Aorta (tissue), 5 donors: ENCODE results near the gene SDF2L1. TPM values are rescaled to one million over a fixed set of nuclear protein-coding genes. Genes with fewer than 3 reads are reported as not detected.
"Not testable (repeated sequence)": the region's sequence is repeated elsewhere in the genome, so short reads cannot be mapped to it uniquely, and the experiment has no call there.

ENCODE experiments used
- ATAC-seq: fragments of 200-7000 bp; cut with Tn5 transposase; one replicate; pipeline ENCODE4 v1.9.1; 2022; ENCODE audit warnings: moderate library complexity; ENCODE audit not compliant: low FRiP score
- DNase-seq, 2 donors: peaks; one replicate each; pipeline ENCODE4 v3.0.0-alpha.2; 2020
- H3K27ac ChIP-seq, 2 donors: one replicate each; pipeline ENCODE4 v1.5.1; 2013; ENCODE audit warnings: low read length in 2 of 2, mild to moderate bottlenecking in 2 of 2, moderate library complexity in 2 of 2, control low read depth in 1 of 2, inconsistent platforms in 1 of 2, low read depth in 1 of 2
- H3K27me3 ChIP-seq, 2 donors: one replicate each; pipeline ENCODE4 v1.6.1; 2013; ENCODE audit warnings: control low read depth in 1 of 2, low read length in 1 of 2, mild to moderate bottlenecking in 1 of 2, moderate library complexity in 1 of 2; ENCODE audit not compliant: insufficient read depth in 2 of 2, control insufficient read depth in 1 of 2
- H3K36me3 ChIP-seq, 2 donors: one replicate each; pipeline ENCODE4 v1.6.1; 2013; ENCODE audit warnings: control low read depth in 1 of 2, low read length in 1 of 2, mild to moderate bottlenecking in 1 of 2; ENCODE audit not compliant: insufficient read depth in 2 of 2, control insufficient read depth in 1 of 2
- H3K4me1 ChIP-seq, 2 donors: one replicate each; pipeline ENCODE4 v1.6.1; 2013; ENCODE audit warnings: low read length in 2 of 2, control low read depth in 1 of 2, mild to moderate bottlenecking in 1 of 2, moderate library complexity in 1 of 2; ENCODE audit not compliant: insufficient read depth in 2 of 2, control insufficient read depth in 1 of 2
- H3K4me3 ChIP-seq, 2 donors: one replicate each; pipeline ENCODE4 v1.5.1; 2013; ENCODE audit warnings: low read length in 2 of 2, control low read depth in 1 of 2, mild to moderate bottlenecking in 1 of 2
- H3K9me3 ChIP-seq: one replicate; pipeline ENCODE4 v1.6.1; 2013; ENCODE audit warnings: mild to moderate bottlenecking, low read length; ENCODE audit not compliant: control insufficient read depth
- WGBS, 2 donors: extraction: QIAGEN DNeasy Blood & Tissue Kit; methylation state at CpG; one replicate each; pipeline ENCODE4 v1.1.7; 2013; 5-methylcytosine and 5-hydroxymethylcytosine counted together
- intact Hi-C, 2 donors: fragments of 100-400 bp; cut with DNase I; formaldehyde crosslinking; loops; one replicate each; pipeline versions ENCODE4 v1.14.2 to v1.15.0; 2022
- polyA plus RNA-seq, 2 donors: library from polyadenylated mRNA; stranded (reverse); fragments of 200-250 nt; gene quantifications; one replicate each; pipeline ENCODE4 v1.2.3, GENCODE V29; 2013
- total RNA-seq, 2 donors: library from RNA; stranded (reverse); fragmentation: NEBNext Ultra II Directional; extraction: Animal tissue kit (Norgen Biotek cat#: 25700); gene quantifications; one replicate each; pipeline ENCODE4 v1.2.1, GENCODE V29; 2021
- donor health status: healthy with polysubstance abuse.
- donor health status: Bipolar disorder and iron deficiency.
- donor health status: DM: no; HTN: no; CAD: no.
- donor health status: DM: no; HTN: no; CAD: no.
- donor health status: DM: yes; HTN: yes; CAD: no.

Gene SDF2L1
- total and polyA plus RNA-seq, 4 donors = 16.7 to 38.7 (median 29.7) TPM

- intact Hi-C loops = no loop called here
- H3K4me3 ChIP-seq = no peak overlapping the region
- DNase-seq (no peak), ATAC-seq (no peak)
- no peaks in the 10 kb centered on the region for H3K27me3 ChIP-seq
- H3K36me3 ChIP-seq = peaks cover 0 to 5% of the 10 kb centered on the region in 2 donors
- H3K9me3 ChIP-seq = no peaks in the 10 kb centered on the region
- H3K4me1 ChIP-seq = no peaks in the 10 kb centered on the region
- WGBS, 2 donors = 74% methylated on average over 4 of the region's 4 CpGs
- H3K27ac ChIP-seq = no peak overlapping the region
These were observed 26.4 kb upstream of the SDF2L1 start for GRCh38 chr22:21615731-21616130.

- intact Hi-C loops, H3K27ac ChIP-seq, H3K4me1 ChIP-seq, ATAC-seq, H3K36me3 ChIP-seq, H3K4me3 ChIP-seq, H3K27me3 ChIP-seq, H3K9me3 ChIP-seq, DNase-seq: not testable (repeated sequence)
- WGBS, 2 donors = 89 to 91% methylated on average over 6 of the region's 6 CpGs
These were observed 24.8 kb upstream of the SDF2L1 start for GRCh38 chr22:21617337-21617736.

GRCh38 chr22:21621025-21621424 is 21.1 kb upstream of the SDF2L1 start:
- ATAC-seq = no peak
- H3K4me1 ChIP-seq = no peaks in the 10 kb centered on the region
- DNase-seq = no peak
- no peaks in the 10 kb centered on the region for H3K9me3 ChIP-seq
- H3K27me3 ChIP-seq = no peaks in the 10 kb centered on the region
- intact Hi-C loops = no loop called here
- H3K36me3 ChIP-seq = no peaks in the 10 kb centered on the region
- H3K4me3 ChIP-seq = no peak overlapping the region
- 97 to 100% methylated on average over 3 of the region's 3 CpGs for WGBS, 2 donors
- no peak overlapping the region for H3K27ac ChIP-seq

- 80 to 81% methylated on average over 17 of the region's 17 CpGs for WGBS, 2 donors
These were observed 19.8 kb upstream of the SDF2L1 start for GRCh38 chr22:21622011-21622918.

GRCh38 chr22:21622919-21623647 is 19.0 kb upstream of the SDF2L1 start:
- Histone ChIP-seq H3K36me3 (no peaks in the 10 kb centered on the region), H3K27ac (peak overlapping the region in 1 of 2 donors; percentile 38), H3K9me3 (no peaks in the 10 kb centered on the region), H3K4me1 (no peaks in the 10 kb centered on the region), H3K27me3 (no peaks in the 10 kb centered on the region), H3K4me3 (no peak overlapping the region)
- intact Hi-C loops = loop anchor here in 1 of 2 donors (2.0 kb wide), 1 partner anchor 24 kb away; no protein-coding TSS in a partner anchor
- ATAC-seq = no peak
- 46 to 48% methylated on average over 23 of the region's 23 CpGs for WGBS, 2 donors
- no peak for DNase-seq

More at GRCh38 chr22:21622011-21622918, 19.8 kb upstream of the SDF2L1 start:
- no peak overlapping the region for H3K27ac ChIP-seq
- intact Hi-C loops = loop anchor here in 1 of 2 donors (2.0 kb wide), 1 partner anchor 23 kb away; no protein-coding TSS in a partner anchor
- H3K36me3 ChIP-seq = no peaks in the 10 kb centered on the region
- peak in 1 of 2 donors; percentile 69 for DNase-seq
- H3K27me3 ChIP-seq = no peaks in the 10 kb centered on the region
- H3K4me3 ChIP-seq = no peak overlapping the region
- H3K9me3 ChIP-seq = no peaks in the 10 kb centered on the region
- H3K4me1 ChIP-seq = no peaks in the 10 kb centered on the region
- no peak for ATAC-seq

- H3K4me3 ChIP-seq = no peak overlapping the region
- 9 to 12% methylated on average over 7 of the region's 7 CpGs for WGBS, 2 donors
- H3K36me3 ChIP-seq = no peaks in the 10 kb centered on the region
- no peak for DNase-seq
- no peaks in the 10 kb centered on the region for H3K9me3 ChIP-seq
- no peak for ATAC-seq
- intact Hi-C loops = loop anchor here in 1 of 2 donors (2.0 kb wide), 1 partner anchor 25 kb away; no protein-coding TSS in a partner anchor
- H3K4me1 ChIP-seq = no peaks in the 10 kb centered on the region
- H3K27ac ChIP-seq = peak overlapping the region in 1 of 2 donors; percentile 38
- no peaks in the 10 kb centered on the region for H3K27me3 ChIP-seq
These were observed 18.5 kb upstream of the SDF2L1 start for GRCh38 chr22:21623648-21623970.

- no peaks in the 10 kb centered on the region for H3K36me3 ChIP-seq
- no peaks in the 10 kb centered on the region for H3K4me1 ChIP-seq
- H3K27ac ChIP-seq = peak overlapping the region in 1 of 2 donors; percentile 4
- 15 to 21% methylated on average over 8 of the region's 8 CpGs for WGBS, 2 donors
- DNase-seq (peak in 1 of 2 donors; percentile 83), ATAC-seq (peak; percentile 56)
- no peaks in the 10 kb centered on the region for H3K9me3 ChIP-seq
- intact Hi-C loops = no loop called here
- no peak overlapping the region for H3K4me3 ChIP-seq
- H3K27me3 ChIP-seq = no peaks in the 10 kb centered on the region
These were observed 17.8 kb upstream of the SDF2L1 start for GRCh38 chr22:21624120-21624879.
